Endothelial cell of umbilical vein (primary cell): Measurements from ENCODE around the gene ULK1. TPM values are rescaled to one million over a fixed set of nuclear protein-coding genes. Genes with fewer than 3 reads are reported as not detected.

Experiments used
- BruUV-seq: library from RNA; stranded (reverse); fragments of 400-500 nt; replicated peaks from 2 replicates; lab custom pipeline; 2021; lab: Mats Ljungman, UMichigan
- CTCF ChIA-PET: fragments of 300-600, 350-600 bp; sonication (Branson Sonifier 250); formaldehyde crosslinking; loops from one replicate; lab custom pipeline; 2021; ENCODE audit warnings: antibody characterized with exemption, inconsistent platforms; lab: Charles Lee
- POLR2A ChIA-PET: fragments of 300-600, 350-600 bp; sonication (Branson Sonifier 250); formaldehyde crosslinking; loops from one replicate; lab custom pipeline; 2021; ENCODE audit warnings: antibody characterized with exemption, inconsistent platforms; lab: Charles Lee
- DNase-seq: peaks from one replicate; pipeline ENCODE4 v3.0.0-alpha.2; 2011; ENCODE audit warnings: low read depth, low spot score
- FAIRE-seq: peaks from 2 replicates; lab custom pipeline; 2011; peaks lifted over from hg19 to GRCh38; lab: Jason Lieb, UNC
- H2AFZ ChIP-seq: 2 replicates; pipeline ENCODE4 v1.6.0; 2012; ENCODE audit warnings: low read depth, low read length, control low read depth, inconsistent platforms
- H3K27ac ChIP-seq: 2 replicates; pipeline ENCODE4 v1.5.1; 2011; ENCODE audit warnings: low read depth, mild to moderate bottlenecking, control low read depth, low read length, moderate library complexity; ENCODE audit not compliant: insufficient read depth
- H3K27me3 ChIP-seq, 2 experiments: 2 replicates each; pipeline versions ENCODE4 v1.6.0 to v1.6.1; 2011; ENCODE audit warnings: low read length in 2 of 2, mixed read lengths in 1 of 2; ENCODE audit not compliant: control insufficient read depth in 2 of 2, insufficient read depth in 2 of 2
- H3K36me3 ChIP-seq, 2 experiments: 2 replicates in 1 of 2; 3 replicates in 1 of 2; pipeline ENCODE4 v1.5.1; 2011; ENCODE audit warnings: low read length in 2 of 2, mild to moderate bottlenecking in 1 of 2, moderate library complexity in 1 of 2; ENCODE audit not compliant: control insufficient read depth in 2 of 2, insufficient read depth in 2 of 2; ENCODE audit errors: extremely low read depth in 1 of 2
- H3K4me1 ChIP-seq: 3 replicates; pipeline ENCODE4 v1.5.1; 2011; ENCODE audit warnings: mild to moderate bottlenecking, low read length; ENCODE audit not compliant: control insufficient read depth, insufficient read depth; ENCODE audit errors: extremely low read depth
- H3K4me2 ChIP-seq: 2 replicates; pipeline ENCODE4 v1.6.1; 2011; ENCODE audit warnings: low read length, control low read depth, mixed read lengths; ENCODE audit not compliant: insufficient read depth
- H3K4me3 ChIP-seq, 3 experiments: fragments of 200-600 bp in 1 of 3; sonication (generic), shearing (Covaris generic) in 1 of 3; replicated peaks in 1 of 3; 2 replicates each; pipeline ENCODE4 v1.5.1; 2011 to 2016; ENCODE audit warnings: control low read depth in 3 of 3, low read length in 3 of 3, mild to moderate bottlenecking in 2 of 3, inconsistent platforms in 1 of 3, low read depth in 1 of 3, moderate library complexity in 1 of 3; ENCODE audit not compliant: insufficient read depth in 1 of 3
- H3K79me2 ChIP-seq: 2 replicates; pipeline ENCODE4 v1.6.0; 2012; ENCODE audit warnings: low read length, inconsistent platforms; ENCODE audit not compliant: control insufficient read depth, insufficient read depth
- H3K9ac ChIP-seq: replicated peaks from 2 replicates; pipeline ENCODE3; 2011; ENCODE audit warnings: low read length, control low read depth; ENCODE audit not compliant: insufficient read depth; ENCODE audit errors: extremely low read depth
- H3K9me1 ChIP-seq: replicated peaks from 3 replicates; pipeline ENCODE4 v1.6.0; 2011; ENCODE audit warnings: mild to moderate bottlenecking, low read length; ENCODE audit not compliant: control insufficient read depth, insufficient read depth; ENCODE audit errors: extremely low read depth
- H3K9me3 ChIP-seq: replicated peaks from 2 replicates; pipeline ENCODE4 v1.5.1; 2012; ENCODE audit warnings: low read length, inconsistent platforms; ENCODE audit not compliant: control insufficient read depth, insufficient read depth
- H4K20me1 ChIP-seq: replicated peaks from 2 replicates; pipeline ENCODE3; 2011; ENCODE audit warnings: mild to moderate bottlenecking, low read length; ENCODE audit not compliant: control insufficient read depth, insufficient read depth; ENCODE audit errors: extremely low read depth
- EZH2 ChIP-seq: IDR thresholded peaks from 2 replicates; pipeline ENCODE4 v1.6.1; 2012; ENCODE audit warnings: borderline replicate concordance, low read depth, mild to moderate bottlenecking, moderate library complexity, low read length, inconsistent platforms; ENCODE audit not compliant: severe bottlenecking
- FOS ChIP-seq: IDR thresholded peaks from 2 replicates; pipeline ENCODE4 v1.6.1; 2011; ENCODE audit warnings: mild to moderate bottlenecking, low read length, moderate library complexity, borderline replicate concordance; ENCODE audit not compliant: insufficient read depth
- GATA2 ChIP-seq: IDR thresholded peaks from 2 replicates; pipeline ENCODE4 v1.7.0; 2011; ENCODE audit warnings: low read depth, mild to moderate bottlenecking, moderate library complexity, mixed read lengths, low read length; ENCODE audit not compliant: insufficient read length, insufficient read depth
- JUN ChIP-seq: IDR thresholded peaks from 2 replicates; pipeline ENCODE4 v1.6.1; 2011; ENCODE audit warnings: borderline replicate concordance, low read depth; ENCODE audit not compliant: insufficient read length, insufficient read depth
- MAX ChIP-seq: IDR thresholded peaks from 2 replicates; pipeline ENCODE4 v1.6.1; 2011; ENCODE audit not compliant: insufficient read depth, insufficient read length
- MYC ChIP-seq: IDR thresholded peaks from one replicate; pipeline ENCODE4 v1.6.1; 2011; ENCODE audit warnings: mild to moderate bottlenecking, low read depth, low read length
- POLR2A ChIP-seq: IDR thresholded peaks from 2 replicates; pipeline ENCODE4 v1.6.1; 2012; ENCODE audit warnings: low read depth, mild to moderate bottlenecking, control low read depth, low read length
- POLR2AphosphoS5 ChIP-seq: IDR thresholded peaks from 2 replicates; pipeline ENCODE4 v1.6.1; 2012; ENCODE audit warnings: low read depth, mild to moderate bottlenecking, control low read depth, low read length, moderate library complexity; ENCODE audit not compliant: insufficient read depth
- dilution Hi-C: fragments of 300-500 bp; cut with MboI; formaldehyde crosslinking; loops from one replicate; pipeline ENCODE4 v1.15.0; 2019; ENCODE audit warnings: low sequenced_read_pairs; ENCODE audit not compliant: extremely low pct_ligation_motif_present
- intact Hi-C: fragments of 100-400 bp; cut with micrococcal nuclease; formaldehyde crosslinking; loops from one replicate; pipeline ENCODE4 v1.10.0; 2022
- polyA plus RNA-seq, 4 experiments: library from polyadenylated mRNA; depleted of rRNA in 3 of 4; stranded (reverse) in 3 of 4; unstranded in 1 of 4; fragments of >200 nt; gene quantifications; 2 replicates each; pipeline versions ENCODE4 v1.2.1 to v1.2.3, GENCODE V29; 2011 to 2012; ENCODE audit warnings: missing spikeins in 1 of 4
- total RNA-seq: library from RNA; stranded (reverse); gene quantifications from 2 replicates; pipeline ENCODE4 v1.2.3, GENCODE V29; 2021
- TF ChIP-seq, protein P1 (sequence below), 2 donors: IDR thresholded peaks; 1 replicate in 1 of 2; 2 replicates in 1 of 2; pipeline ENCODE4 v1.5.1; 2011; ENCODE audit warnings: low read length in 2 of 2, mild to moderate bottlenecking in 2 of 2, moderate library complexity in 2 of 2, control low read depth in 1 of 2, inconsistent platforms in 1 of 2, low read depth in 1 of 2; ENCODE audit not compliant: insufficient read depth in 1 of 2; ENCODE audit errors: extremely low read depth in 1 of 2

ULK1 gene
- total and polyA plus RNA-seq, 2 donors (not counting 3 experiments of a cell fraction or from before 2014, with no cell fraction given): 14.4 to 38.2 TPM

- POLR2A ChIA-PET: no interaction called here
- DNase-seq: no peak
- Histone ChIP-seq H3K4me1 (no peaks in the 10 kb centered on the region), H3K9me3 (no peaks in the 10 kb centered on the region), H2AFZ (no peak overlapping the region), H3K36me3 (no peaks in the 10 kb centered on the region), H4K20me1 (no peaks in the 10 kb centered on the region), H3K4me2 (no peak overlapping the region), H3K4me3 (no peak overlapping the region), H3K79me2 (no peaks in the 10 kb centered on the region), H3K27ac (no peak overlapping the region), H3K9ac (no peak overlapping the region), H3K9me1 (no peaks in the 10 kb centered on the region), H3K27me3 (no peaks in the 10 kb centered on the region)
- BruUV-seq: no TSS peak
- no peak for FAIRE-seq
- dilution Hi-C loops: no loop called here
- no peak for TF ChIP-seq MAX
- TF ChIP-seq POLR2A: no peak
- TF ChIP-seq GATA2: no peak
- TF ChIP-seq EZH2: no peak
- TF ChIP-seq, protein P1, sequence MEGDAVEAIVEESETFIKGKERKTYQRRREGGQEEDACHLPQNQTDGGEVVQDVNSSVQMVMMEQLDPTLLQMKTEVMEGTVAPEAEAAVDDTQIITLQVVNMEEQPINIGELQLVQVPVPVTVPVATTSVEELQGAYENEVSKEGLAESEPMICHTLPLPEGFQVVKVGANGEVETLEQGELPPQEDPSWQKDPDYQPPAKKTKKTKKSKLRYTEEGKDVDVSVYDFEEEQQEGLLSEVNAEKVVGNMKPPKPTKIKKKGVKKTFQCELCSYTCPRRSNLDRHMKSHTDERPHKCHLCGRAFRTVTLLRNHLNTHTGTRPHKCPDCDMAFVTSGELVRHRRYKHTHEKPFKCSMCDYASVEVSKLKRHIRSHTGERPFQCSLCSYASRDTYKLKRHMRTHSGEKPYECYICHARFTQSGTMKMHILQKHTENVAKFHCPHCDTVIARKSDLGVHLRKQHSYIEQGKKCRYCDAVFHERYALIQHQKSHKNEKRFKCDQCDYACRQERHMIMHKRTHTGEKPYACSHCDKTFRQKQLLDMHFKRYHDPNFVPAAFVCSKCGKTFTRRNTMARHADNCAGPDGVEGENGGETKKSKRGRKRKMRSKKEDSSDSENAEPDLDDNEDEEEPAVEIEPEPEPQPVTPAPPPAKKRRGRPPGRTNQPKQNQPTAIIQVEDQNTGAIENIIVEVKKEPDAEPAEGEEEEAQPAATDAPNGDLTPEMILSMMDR (IDR thresholded peaks at IDR 0.05; ENCODE audit: extremely low read depth in 1 of 2, insufficient read depth in 1 of 2, low read depth in 1 of 2, low read length in 2 of 2): no peak
- no peak for TF ChIP-seq POLR2AphosphoS5
- no peak for TF ChIP-seq JUN
- no peak for TF ChIP-seq FOS
- no peak for TF ChIP-seq MYC
- intact Hi-C loops: no loop called here
- CTCF ChIA-PET: interaction anchor here (0.8 kb wide), 1 partner anchor 136 kb away, joined by 3 read pairs; no protein-coding TSS in a partner anchor
Observed at GRCh38 chr12:131865180-131865875, 29.1 kb upstream of the ULK1 start.
